Ovary (tissue), 3 donors: ENCODE results near the gene LARGE1.

ENCODE experiments used
- CTCF ChIP-seq, 3 donors: fragments of 450-650 bp in 2 of 3; fragments of 200-600 bp in 1 of 3; IDR thresholded peaks; one replicate each; pipeline versions ENCODE4 v1.5.1 to v1.8.0; 2016 to 2022; ENCODE audit warnings: antibody characterized with exemption in 3 of 3, mild to moderate bottlenecking in 1 of 3
- POLR2A ChIP-seq: fragments of 450-650 bp; IDR thresholded peaks from one replicate; pipeline ENCODE4 v1.6.1; 2017; ENCODE audit warnings: antibody characterized with exemption, mild to moderate bottlenecking, moderate library complexity
- donor health status: DM: no; HTN: no; CAD: no.

GRCh38 chr22:33465554-33465953 lies 454.7 kb downstream of the LARGE1 start:
- TF ChIP-seq CTCF (IDR thresholded peaks at IDR 0.05), result no peak
- TF ChIP-seq POLR2A, result no peak
